DOHH2 (cell line): ENCODE data around the gene UFL1.

ENCODE experiments used
- H3F3A ChIP-seq: fragments of 200-600 bp; sonication (generic), shearing (Covaris generic); 2 replicates; pipeline ENCODE4 v1.6.0; 2016; ENCODE audit warnings: antibody characterized with exemption, mild to moderate bottlenecking; ENCODE audit not compliant: control insufficient read depth, insufficient read depth
- H3K27ac ChIP-seq: fragments of 200-600 bp; sonication (generic); 2 replicates; pipeline ENCODE4 v1.5.1; 2014; ENCODE audit warnings: low read depth, mild to moderate bottlenecking, low read length, moderate library complexity
- H3K27me3 ChIP-seq: fragments of 200-600 bp; sonication (generic); 2 replicates; pipeline ENCODE4 v1.6.1; 2014; ENCODE audit warnings: mild to moderate bottlenecking, low read length, mixed read lengths; ENCODE audit not compliant: control insufficient read depth
- H3K36me3 ChIP-seq: fragments of 200-600 bp; sonication (generic); 2 replicates; pipeline ENCODE4 v1.6.1; 2014; ENCODE audit warnings: mild to moderate bottlenecking, low read length, moderate library complexity, mixed read lengths; ENCODE audit not compliant: control insufficient read depth
- H3K4me1 ChIP-seq: fragments of 200-600 bp; sonication (generic); 2 replicates; pipeline ENCODE4 v1.6.1; 2014; ENCODE audit warnings: mild to moderate bottlenecking, low read length, mixed read lengths; ENCODE audit not compliant: control insufficient read depth
- H3K4me2 ChIP-seq: fragments of 200-600 bp; sonication (generic); 2 replicates; pipeline ENCODE4 v1.6.0; 2014; ENCODE audit warnings: mild to moderate bottlenecking, low read length, moderate library complexity
- H3K4me3 ChIP-seq: fragments of 200-600 bp; sonication (generic); 2 replicates; pipeline ENCODE4 v1.5.1; 2014; ENCODE audit warnings: mild to moderate bottlenecking, low read length, mixed read lengths
- H3K79me2 ChIP-seq: fragments of 200-600 bp; sonication (generic); 2 replicates; pipeline ENCODE4 v1.6.1; 2014; ENCODE audit warnings: mild to moderate bottlenecking, low read length, mixed read lengths; ENCODE audit not compliant: control insufficient read depth
- H3K9me2 ChIP-seq: fragments of 200-600 bp; sonication (generic); replicated peaks from 2 replicates; pipeline ENCODE4 v1.6.1; 2014; ENCODE audit warnings: mild to moderate bottlenecking, low read length, mixed read lengths; ENCODE audit not compliant: control insufficient read depth
- H3K9me3 ChIP-seq: fragments of 200-600 bp; sonication (generic); 2 replicates; pipeline ENCODE4 v1.6.1; 2014; ENCODE audit warnings: antibody characterized with exemption, low read length, mixed read lengths; ENCODE audit not compliant: control insufficient read depth, insufficient read depth
- H4K20me1 ChIP-seq: fragments of 200-600 bp; sonication (generic); 2 replicates; pipeline ENCODE4 v1.6.0; 2014; ENCODE audit warnings: low read depth, mild to moderate bottlenecking, antibody characterized with exemption, low read length, moderate library complexity; ENCODE audit not compliant: control insufficient read depth, insufficient read depth
- EZH2phosphoT487 ChIP-seq: fragments of 200-600 bp; sonication (generic); IDR thresholded peaks from 2 replicates; pipeline ENCODE4 v1.6.1; 2017; ENCODE audit warnings: borderline replicate concordance, mild to moderate bottlenecking, antibody characterized with exemption, low read length, moderate library complexity, mixed read lengths
- TF ChIP-seq, protein P1 (sequence below): fragments of 200-600 bp; sonication (generic); IDR thresholded peaks from one replicate; pipeline ENCODE4 v1.5.1; 2014; ENCODE audit warnings: antibody characterized with exemption, mild to moderate bottlenecking, low read depth, low read length; ENCODE audit not compliant: poor library complexity, severe bottlenecking

Gene UFL1

GRCh38 chr6:96562886-96563285, 41.3 kb downstream of the UFL1 start, which contains the start of gene FHL5:
Gene FHL5 (plus strand): TSS chr6:96563128. CDS start chr6:96603614, 40,486 bp downstream.
- H3K4me3 ChIP-seq: no peak within 1 kb of the TSS
- no peak within 1 kb of the TSS for H3K4me2 ChIP-seq
- H3F3A ChIP-seq: no peaks in the 10 kb centered on the region
- H3K27me3 ChIP-seq: peaks cover 13% of the 10 kb centered on the region
- TF ChIP-seq, protein P1, sequence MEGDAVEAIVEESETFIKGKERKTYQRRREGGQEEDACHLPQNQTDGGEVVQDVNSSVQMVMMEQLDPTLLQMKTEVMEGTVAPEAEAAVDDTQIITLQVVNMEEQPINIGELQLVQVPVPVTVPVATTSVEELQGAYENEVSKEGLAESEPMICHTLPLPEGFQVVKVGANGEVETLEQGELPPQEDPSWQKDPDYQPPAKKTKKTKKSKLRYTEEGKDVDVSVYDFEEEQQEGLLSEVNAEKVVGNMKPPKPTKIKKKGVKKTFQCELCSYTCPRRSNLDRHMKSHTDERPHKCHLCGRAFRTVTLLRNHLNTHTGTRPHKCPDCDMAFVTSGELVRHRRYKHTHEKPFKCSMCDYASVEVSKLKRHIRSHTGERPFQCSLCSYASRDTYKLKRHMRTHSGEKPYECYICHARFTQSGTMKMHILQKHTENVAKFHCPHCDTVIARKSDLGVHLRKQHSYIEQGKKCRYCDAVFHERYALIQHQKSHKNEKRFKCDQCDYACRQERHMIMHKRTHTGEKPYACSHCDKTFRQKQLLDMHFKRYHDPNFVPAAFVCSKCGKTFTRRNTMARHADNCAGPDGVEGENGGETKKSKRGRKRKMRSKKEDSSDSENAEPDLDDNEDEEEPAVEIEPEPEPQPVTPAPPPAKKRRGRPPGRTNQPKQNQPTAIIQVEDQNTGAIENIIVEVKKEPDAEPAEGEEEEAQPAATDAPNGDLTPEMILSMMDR: no peak
- TF ChIP-seq EZH2phosphoT487: no peak
- no peaks in the 10 kb centered on the region for H3K79me2 ChIP-seq
- H4K20me1 ChIP-seq: no peaks in the 10 kb centered on the region
- H3K36me3 ChIP-seq: no peaks in the 10 kb centered on the region
- no peak within 1 kb of the TSS for H3K27ac ChIP-seq
- H3K9me3 ChIP-seq: no peaks in the 10 kb centered on the region
- no peaks in the 10 kb centered on the region for H3K9me2 ChIP-seq
- no peaks in the 10 kb centered on the region for H3K4me1 ChIP-seq

DNA sequence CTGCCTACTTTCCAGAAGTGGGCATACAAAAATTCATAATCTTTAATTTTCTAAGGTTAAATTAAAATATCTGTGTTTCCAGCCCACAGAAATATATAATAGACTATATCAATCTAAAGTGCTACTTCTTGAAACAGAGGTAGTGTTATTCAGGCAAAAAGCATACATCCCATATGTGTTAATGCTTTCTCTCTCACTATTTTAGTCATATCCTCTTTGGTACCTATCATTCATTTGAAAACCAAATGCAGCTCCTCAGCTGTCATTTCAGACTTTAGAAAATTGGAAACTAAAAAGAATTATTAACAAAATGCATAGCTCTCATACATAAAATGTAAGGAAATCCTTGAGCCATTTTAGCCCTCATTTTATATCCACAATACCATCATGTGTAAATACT, 42.2 kb downstream of the UFL1 start:
- no peaks in the 10 kb centered on the region for H3K9me3 ChIP-seq
- H3K27ac ChIP-seq: no peak overlapping the region
- no peaks in the 10 kb centered on the region for H4K20me1 ChIP-seq

GRCh38 chr6:96570053-96570452, 48.4 kb downstream of the UFL1 start:
- Histone ChIP-seq H3K4me3 (no peak overlapping the region), H3K9me2 (no peaks in the 10 kb centered on the region), H3K27me3 (no peaks in the 10 kb centered on the region), H3K79me2 (no peaks in the 10 kb centered on the region), H4K20me1 (no peaks in the 10 kb centered on the region), H3K36me3 (no peaks in the 10 kb centered on the region), H3K4me2 (no peak overlapping the region), H3K9me3 (peaks cover 7% of the 10 kb centered on the region; the same call in 1 of the 2 replicates), H3K27ac (no peak overlapping the region), H3F3A (no peaks in the 10 kb centered on the region), H3K4me1 (no peaks in the 10 kb centered on the region)
- TF ChIP-seq EZH2phosphoT487: no peak
- TF ChIP-seq, protein P1: no peak

More for the DNA sequence above, 42.2 kb downstream of the UFL1 start:
- no peaks in the 10 kb centered on the region for H3K9me2 ChIP-seq
- peaks cover 13% of the 10 kb centered on the region for H3K27me3 ChIP-seq
- no peaks in the 10 kb centered on the region for H3K36me3 ChIP-seq
- H3K4me2 ChIP-seq: no peak overlapping the region
- no peaks in the 10 kb centered on the region for H3F3A ChIP-seq
- no peak overlapping the region for H3K4me3 ChIP-seq
- no peaks in the 10 kb centered on the region for H3K4me1 ChIP-seq
- no peak for TF ChIP-seq EZH2phosphoT487
- TF ChIP-seq, protein P1: no peak
- no peaks in the 10 kb centered on the region for H3K79me2 ChIP-seq
